GM10266 (cell line): ENCODE data around the gene GNB3.

Source experiments
- DNase-seq: peaks from one replicate; pipeline ENCODE4 v3.0.0; 2012; ENCODE audit errors: extremely low spot score
- TF ChIP-seq, protein P1 (sequence below): IDR thresholded peaks from 2 replicates; pipeline ENCODE4 v1.5.1; 2012; ENCODE audit warnings: mild to moderate bottlenecking, low read depth; ENCODE audit not compliant: control insufficient read depth, insufficient read depth; ENCODE audit errors: missing control alignments

Gene GNB3

DNA sequence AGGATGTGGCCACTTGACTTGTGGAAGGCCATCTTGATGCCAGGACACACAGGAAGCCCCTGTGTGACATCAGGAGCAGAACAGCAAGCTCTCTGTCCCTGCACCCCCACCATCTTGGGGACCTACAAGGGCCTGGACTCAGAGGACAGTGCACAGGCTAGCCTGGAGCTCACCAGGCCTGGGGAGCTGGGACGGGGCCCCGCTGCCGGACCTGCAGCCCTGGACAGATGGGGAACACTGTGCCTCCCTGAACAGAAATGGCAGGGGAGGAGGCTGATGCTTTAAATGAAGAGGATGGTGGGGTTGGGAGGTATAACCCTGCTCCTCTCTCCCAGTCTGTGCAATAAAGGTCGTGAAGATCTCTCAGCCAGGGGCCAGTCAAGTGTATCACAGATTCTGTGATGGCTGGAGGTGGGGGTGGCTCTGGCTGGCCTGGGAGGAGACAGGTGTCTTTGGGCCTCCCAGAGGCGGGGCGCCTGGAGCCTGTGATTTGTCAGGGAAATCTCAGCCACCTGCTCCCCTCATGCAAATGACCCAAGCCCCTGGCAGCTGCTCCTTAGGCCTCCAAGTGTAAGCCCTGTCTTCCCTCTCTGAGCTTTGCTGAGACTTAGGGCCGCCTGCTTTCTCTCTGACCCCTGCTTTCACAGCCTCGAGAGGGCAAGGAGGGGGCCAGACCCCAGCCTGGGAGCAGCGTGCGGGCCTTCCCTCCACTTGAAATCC is 1.1 kb upstream of the GNB3 start:
- TF ChIP-seq, protein P1, sequence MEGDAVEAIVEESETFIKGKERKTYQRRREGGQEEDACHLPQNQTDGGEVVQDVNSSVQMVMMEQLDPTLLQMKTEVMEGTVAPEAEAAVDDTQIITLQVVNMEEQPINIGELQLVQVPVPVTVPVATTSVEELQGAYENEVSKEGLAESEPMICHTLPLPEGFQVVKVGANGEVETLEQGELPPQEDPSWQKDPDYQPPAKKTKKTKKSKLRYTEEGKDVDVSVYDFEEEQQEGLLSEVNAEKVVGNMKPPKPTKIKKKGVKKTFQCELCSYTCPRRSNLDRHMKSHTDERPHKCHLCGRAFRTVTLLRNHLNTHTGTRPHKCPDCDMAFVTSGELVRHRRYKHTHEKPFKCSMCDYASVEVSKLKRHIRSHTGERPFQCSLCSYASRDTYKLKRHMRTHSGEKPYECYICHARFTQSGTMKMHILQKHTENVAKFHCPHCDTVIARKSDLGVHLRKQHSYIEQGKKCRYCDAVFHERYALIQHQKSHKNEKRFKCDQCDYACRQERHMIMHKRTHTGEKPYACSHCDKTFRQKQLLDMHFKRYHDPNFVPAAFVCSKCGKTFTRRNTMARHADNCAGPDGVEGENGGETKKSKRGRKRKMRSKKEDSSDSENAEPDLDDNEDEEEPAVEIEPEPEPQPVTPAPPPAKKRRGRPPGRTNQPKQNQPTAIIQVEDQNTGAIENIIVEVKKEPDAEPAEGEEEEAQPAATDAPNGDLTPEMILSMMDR, result no peak
- DNase-seq, result peak; percentile 83

DNA sequence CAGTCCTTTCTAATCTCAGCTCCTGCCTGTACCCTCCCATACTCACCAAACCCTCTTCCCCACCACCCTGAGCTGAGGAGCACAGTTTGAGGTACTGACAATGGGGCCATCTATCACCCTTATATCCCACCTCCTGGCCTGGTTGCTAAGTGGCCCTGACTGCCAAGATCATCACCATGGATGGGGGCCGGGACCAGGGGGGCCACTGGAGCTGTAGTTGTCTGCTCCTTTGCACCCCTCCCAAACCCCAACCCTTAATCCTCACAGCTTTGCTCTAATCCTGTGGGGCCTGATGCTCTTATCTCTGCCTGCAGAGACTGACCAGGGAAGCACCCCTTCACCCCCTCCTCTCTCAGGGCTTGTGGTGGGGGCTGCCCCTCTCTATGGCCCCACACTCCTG is 395 bp upstream of the GNB3 start:
- TF ChIP-seq, protein P1, result no peak
- no peak for DNase-seq

DNA sequence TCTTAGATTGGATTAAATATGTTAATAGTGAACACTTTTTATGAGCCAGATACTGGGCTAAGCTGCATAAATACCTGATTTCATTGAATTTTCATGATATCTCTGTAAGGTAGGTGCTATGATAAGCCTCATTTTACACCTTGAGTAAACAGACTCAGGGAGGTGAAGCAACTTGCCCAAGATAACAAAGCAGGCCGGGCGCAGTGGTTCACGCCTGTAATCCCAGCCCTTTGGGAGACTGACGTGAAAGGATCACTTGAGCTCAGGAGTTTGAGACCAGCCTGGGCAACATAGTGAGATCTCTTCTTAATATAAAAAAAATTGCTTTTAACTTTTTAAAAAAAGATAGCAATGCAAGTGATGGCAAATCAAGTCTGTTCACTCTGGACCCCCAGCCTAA is 1.4 kb downstream of the GNB3 start:
- DNase-seq, result no peak
- TF ChIP-seq, protein P1, result no peak

DNA sequence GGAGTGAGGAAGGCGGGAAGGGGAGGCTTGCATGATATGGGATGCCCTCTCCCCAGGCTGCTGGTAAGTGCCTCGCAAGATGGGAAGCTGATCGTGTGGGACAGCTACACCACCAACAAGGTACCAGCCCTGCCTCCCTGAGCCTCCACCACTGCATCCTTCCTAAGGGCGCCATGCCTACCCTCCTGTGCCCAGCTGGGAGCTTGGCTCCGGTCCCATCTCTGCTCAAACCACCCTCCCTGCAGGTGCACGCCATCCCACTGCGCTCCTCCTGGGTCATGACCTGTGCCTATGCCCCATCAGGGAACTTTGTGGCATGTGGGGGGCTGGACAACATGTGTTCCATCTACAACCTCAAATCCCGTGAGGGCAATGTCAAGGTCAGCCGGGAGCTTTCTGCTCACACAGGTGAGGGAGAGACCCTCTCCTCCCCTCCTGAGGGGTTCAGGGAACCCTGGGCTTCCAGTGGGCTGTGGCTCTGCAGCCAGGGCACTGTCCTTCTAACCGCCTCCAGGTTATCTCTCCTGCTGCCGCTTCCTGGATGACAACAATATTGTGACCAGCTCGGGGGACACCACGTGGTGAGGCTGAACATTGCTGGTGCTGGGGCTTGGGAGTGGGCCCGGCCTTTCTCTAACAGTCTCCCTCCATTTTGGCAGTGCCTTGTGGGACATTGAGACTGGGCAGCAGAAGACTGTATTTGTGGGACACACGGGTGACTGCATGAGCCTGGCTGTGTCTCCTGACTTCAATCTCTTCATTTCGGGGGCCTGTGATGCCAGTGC is 2.6 kb downstream of the GNB3 start:
- no peak for DNase-seq
- TF ChIP-seq, protein P1, result no peak

DNA sequence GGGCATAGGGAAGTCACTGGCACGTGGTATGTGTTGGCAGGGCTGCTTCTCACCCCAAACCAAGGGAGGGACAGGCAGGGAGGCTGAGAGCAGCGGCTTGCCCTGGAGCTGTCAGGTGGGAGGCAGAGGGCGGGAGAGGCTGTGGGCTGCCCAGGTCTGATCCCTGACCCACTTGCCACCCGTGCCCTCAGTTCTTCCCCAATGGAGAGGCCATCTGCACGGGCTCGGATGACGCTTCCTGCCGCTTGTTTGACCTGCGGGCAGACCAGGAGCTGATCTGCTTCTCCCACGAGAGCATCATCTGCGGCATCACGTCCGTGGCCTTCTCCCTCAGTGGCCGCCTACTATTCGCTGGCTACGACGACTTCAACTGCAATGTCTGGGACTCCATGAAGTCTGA is 4.7 kb downstream of the GNB3 start:
- TF ChIP-seq, protein P1, result no peak
- no peak for DNase-seq

DNA sequence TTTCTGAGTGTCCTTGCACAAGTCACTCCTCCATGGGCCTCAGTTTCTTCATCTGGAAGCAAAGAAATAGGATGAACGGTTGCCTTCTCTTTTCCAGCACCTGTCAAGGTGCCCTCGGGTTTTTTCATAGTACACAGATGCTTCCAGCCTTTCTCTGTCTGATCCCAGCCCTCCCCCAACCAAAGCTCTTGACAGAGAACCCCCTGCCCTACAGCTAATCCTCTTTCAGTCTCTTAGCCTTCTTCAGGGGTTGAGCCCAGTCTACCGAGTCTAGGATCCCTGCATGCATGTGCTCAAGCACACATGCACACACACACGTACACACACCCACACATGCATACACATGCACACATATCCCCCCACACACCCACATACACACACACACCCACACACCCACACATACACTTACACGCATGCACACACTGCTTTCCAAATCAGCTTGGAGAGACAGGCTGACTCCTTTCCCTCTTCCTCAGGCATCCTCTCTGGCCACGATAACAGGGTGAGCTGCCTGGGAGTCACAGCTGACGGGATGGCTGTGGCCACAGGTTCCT is 5.7 kb downstream of the GNB3 start:
- TF ChIP-seq, protein P1, result no peak
- no peak for DNase-seq

DNA sequence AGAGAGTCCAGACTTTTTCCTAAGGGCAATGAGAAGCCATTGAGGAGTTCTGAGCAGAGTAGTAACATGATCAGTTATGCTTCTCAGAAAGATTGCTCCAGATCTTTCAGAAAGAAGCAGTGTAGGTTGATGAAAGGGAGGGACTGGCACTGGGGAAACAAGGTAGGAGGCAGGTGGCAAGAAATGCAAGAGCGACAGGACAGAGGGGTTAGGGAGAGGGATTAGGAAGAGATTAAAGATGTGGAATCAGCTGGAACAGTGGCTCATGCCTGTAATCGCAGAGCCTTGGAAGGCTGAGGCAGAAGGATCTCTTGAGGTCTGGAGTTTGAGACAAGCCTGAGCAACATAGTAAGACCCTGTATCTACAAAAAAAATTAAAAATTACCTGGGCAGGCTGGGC is 7.0 kb downstream of the GNB3 start:
- TF ChIP-seq, protein P1, result no peak
- DNase-seq, result no peak
